A549 (cell line): Measurements from ENCODE around the gene KRTAP5-4. TPM values are rescaled to one million over a fixed set of nuclear protein-coding genes. Genes with fewer than 3 reads are reported as not detected.

Source experiments
- ATAC-seq, 2 experiments: fragments of 200-7000 bp in 1 of 2; fragments of >200 bp in 1 of 2; cut with Nextera tagmentation in 1 of 2; cut with Tn5 transposase in 1 of 2; 3 replicates each; pipeline versions ENCODE4 v1.8.0 to v1.9.1; 2018 to 2020; ENCODE audit warnings: mild to moderate bottlenecking in 1 of 2, moderate library complexity in 1 of 2
- CTCF ChIA-PET: fragments of 300-600 bp; sonication (Branson Sonifier 250); formaldehyde crosslinking; extraction: SDS; loops from one replicate; lab custom pipeline; 2021; ENCODE audit warnings: antibody characterized with exemption, inconsistent platforms; lab: Yijun Ruan, JAX
- POLR2A ChIA-PET: fragments of 350-600 bp; formaldehyde crosslinking; extraction: SDS; loops from one replicate; lab custom pipeline; 2021; ENCODE audit warnings: antibody characterized with exemption, inconsistent platforms; lab: Yijun Ruan, JAX
- DNase-seq, 2 experiments: peaks; one replicate each; pipeline versions ENCODE4 v3.0.0 to v3.0.0-alpha.2; 2011 to 2016; ENCODE audit warnings: low read depth in 1 of 2, low spot score in 1 of 2
- FAIRE-seq: peaks from 2 replicates; lab custom pipeline; 2011; peaks lifted over from hg19 to GRCh38; lab: Jason Lieb, UNC
- H3K27ac ChIP-seq, 2 experiments: fragments of >200 bp; sonication (Bioruptor Twin); formaldehyde crosslinking; 3 replicates each; pipeline ENCODE4 v1.5.1; 2016 to 2017
- H3K4me1 ChIP-seq: fragments of >200 bp; sonication (Bioruptor Twin); formaldehyde crosslinking; 3 replicates; pipeline ENCODE4 v1.6.1; 2016
- H3K4me2 ChIP-seq: fragments of >200 bp; sonication (Bioruptor Twin); formaldehyde crosslinking; 3 replicates; pipeline ENCODE4 v1.6.1; 2016
- H3K4me3 ChIP-seq: fragments of >200 bp; sonication (Bioruptor Twin); formaldehyde crosslinking; 3 replicates; pipeline ENCODE4 v1.5.1; 2016
- H3K9me3 ChIP-seq: fragments of >200 bp; sonication (Bioruptor Twin); formaldehyde crosslinking; 3 replicates; pipeline ENCODE4 v1.6.1; 2016
- CBX2 ChIP-seq: fragments of 200-600 bp; sonication (generic); IDR thresholded peaks from 2 replicates; pipeline ENCODE4 v1.6.1; 2016; ENCODE audit warnings: low read depth, mild to moderate bottlenecking, borderline replicate concordance
- CEBPB ChIP-seq, 2 experiments: fragments of >200 bp in 1 of 2; sonication (Bioruptor Twin) in 1 of 2; formaldehyde crosslinking in 1 of 2; IDR thresholded peaks; 2 replicates each; pipeline ENCODE4 v1.6.1; 2012 to 2016
- CHD4 ChIP-seq: fragments of 200-600 bp; sonication (generic); IDR thresholded peaks from 2 replicates; pipeline ENCODE4 v1.6.1; 2016; ENCODE audit warnings: antibody characterized with exemption, mild to moderate bottlenecking, borderline replicate concordance
- EHF ChIP-seq: fragments of 250-450 bp; sonication (Bioruptor Pico); IDR thresholded peaks from 2 replicates; pipeline ENCODE4 v1.5.0; 2020; ENCODE audit warnings: mild to moderate bottlenecking
- FOSL2 ChIP-seq, 2 experiments: fragments of 450-650 bp in 1 of 2; fragments of >200 bp in 1 of 2; sonication (Bioruptor Twin) in 1 of 2; formaldehyde crosslinking; IDR thresholded peaks; 2 replicates each; pipeline versions ENCODE4 v1.5.0 to v1.6.1; 2016 to 2020; ENCODE audit warnings: mild to moderate bottlenecking in 1 of 2, moderate library complexity in 1 of 2
- GATA3 ChIP-seq: IDR thresholded peaks from 2 replicates; pipeline ENCODE4 v1.6.1; 2012; ENCODE audit warnings: borderline replicate concordance
- HOXA7 ChIP-seq: fragments of 250-450 bp; sonication (Bioruptor Pico); IDR thresholded peaks from 2 replicates; pipeline ENCODE4 v1.5.0; 2020; ENCODE audit warnings: mild to moderate bottlenecking, moderate library complexity
- HOXB5 ChIP-seq: fragments of 250-450 bp; sonication (Bioruptor Pico); IDR thresholded peaks from 2 replicates; pipeline ENCODE4 v1.5.0; 2020; ENCODE audit warnings: mild to moderate bottlenecking, moderate library complexity
- JUN ChIP-seq, 2 experiments: fragments of >200 bp; sonication (Bioruptor Twin); formaldehyde crosslinking; IDR thresholded peaks; 2 replicates in 1 of 2; 3 replicates in 1 of 2; pipeline ENCODE4 v1.6.1; 2016 to 2017
- KDM1A ChIP-seq: fragments of 200-600 bp; sonication (generic); IDR thresholded peaks from 2 replicates; pipeline ENCODE4 v1.6.1; 2016; ENCODE audit warnings: low read depth, mild to moderate bottlenecking
- MAZ ChIP-seq: fragments of 150-350 bp; IDR thresholded peaks from 2 replicates; pipeline ENCODE4 v1.6.1; 2014; ENCODE audit warnings: antibody characterized with exemption, low read depth, low read length, borderline replicate concordance
- NFE2L2 ChIP-seq: fragments of 150-350 bp; conservative IDR thresholded peaks from 2 replicates; pipeline ENCODE4 v1.6.1; 2014; ENCODE audit warnings: low read length
- PHF8 ChIP-seq: fragments of 200-600 bp; sonication (generic); IDR thresholded peaks from 2 replicates; pipeline ENCODE4 v1.6.1; 2016; ENCODE audit warnings: low read depth, mild to moderate bottlenecking, antibody characterized with exemption, moderate library complexity, borderline replicate concordance
- POLR2AphosphoS2 ChIP-seq: conservative IDR thresholded peaks from 2 replicates; pipeline ENCODE4 v1.6.1; 2012; ENCODE audit warnings: low read length, improper control_type of control experiment, inconsistent platforms
- RAD21 ChIP-seq, 2 experiments: fragments of >200 bp in 1 of 2; sonication (Bioruptor Twin) in 1 of 2; formaldehyde crosslinking in 1 of 2; IDR thresholded peaks in 1 of 2; conservative IDR thresholded peaks in 1 of 2; 2 replicates in 1 of 2; 3 replicates in 1 of 2; pipeline ENCODE4 v1.6.1; 2012 to 2018; ENCODE audit warnings: inconsistent platforms in 1 of 2
- RARB ChIP-seq: fragments of 250-450 bp; sonication (Bioruptor Pico); IDR thresholded peaks from 2 replicates; pipeline ENCODE4 v1.8.0; 2021; ENCODE audit warnings: mild to moderate bottlenecking, moderate library complexity
- RCOR1 ChIP-seq: fragments of 150-350 bp; IDR thresholded peaks from 2 replicates; pipeline ENCODE4 v1.6.1; 2014; ENCODE audit warnings: antibody characterized with exemption, low read length, low read depth
- ZFP36 ChIP-seq: fragments of 450-650 bp; IDR thresholded peaks from 2 replicates; pipeline ENCODE4 v1.6.1; 2014; ENCODE audit warnings: borderline replicate concordance; ENCODE audit not compliant: partially characterized antibody
- WGBS: methylation state at CpG from one replicate; pipeline ENCODE4 v1.1.6; 2017; ENCODE audit errors: missing lambda C conversion rate; 5-methylcytosine and 5-hydroxymethylcytosine counted together
- polyA plus RNA-seq, 4 experiments: library from polyadenylated mRNA; depleted of rRNA in 3 of 4; stranded (reverse); fragments of >200 nt; fragmentation: RNase III in 1 of 4; extraction: RNeasy Plus Mini Kit Qiagen cat#74134 plus additional on column Dnase treatment in 1 of 4; gene quantifications; 2 replicates in 3 of 4; 3 replicates in 1 of 4; pipeline ENCODE4 v1.2.3, GENCODE V29; 2011 to 2017
- TF ChIP-seq, protein P1 (sequence below): fragments of >200 bp; sonication (Bioruptor Twin); formaldehyde crosslinking; IDR thresholded peaks from 3 replicates; pipeline ENCODE4 v1.5.1; 2016
- TF ChIP-seq, protein P2 (sequence below): IDR thresholded peaks from 2 replicates; pipeline ENCODE4 v1.6.1; 2012
- TF ChIP-seq, protein P3 (sequence below): fragments of 450-650 bp; IDR thresholded peaks from 2 replicates; pipeline ENCODE4 v1.6.1; 2014; ENCODE audit warnings: antibody characterized with exemption

The KRTAP5-4 gene
- polyA plus RNA-seq, 2 of the 4 experiments (the other 2 are of a cell fraction) = not detected

DNA sequence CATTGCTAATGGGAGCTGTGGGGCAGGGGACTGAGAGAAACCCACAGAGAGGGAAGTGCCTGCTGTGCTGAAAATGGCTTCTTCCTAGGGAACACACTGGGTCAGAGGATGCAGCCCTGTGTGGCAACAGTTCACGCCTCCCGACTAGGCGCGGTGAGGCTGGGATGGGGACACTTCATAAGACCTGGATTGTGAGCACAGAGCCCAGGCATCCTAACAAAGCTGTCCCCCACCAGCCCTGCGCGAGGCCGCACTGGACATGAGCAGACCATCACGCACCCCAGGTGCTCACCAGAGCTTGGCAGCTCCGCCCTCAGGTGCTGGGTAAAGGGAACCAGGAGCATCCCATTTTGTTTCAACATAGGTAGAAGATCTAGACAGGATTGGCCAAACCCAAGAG lies 1.8 kb upstream of the KRTAP5-4 start:
- TF ChIP-seq POLR2AphosphoS2 (no peak), ZFP36 (no peak), CBX2 (no peak), JUN (IDR thresholded peaks at IDR 0.05) (no peak), RARB (CRISPR knock-in tag) (no peak)
- CTCF ChIA-PET = interaction anchor here (1.1 to 1.7 kb wide), 5 partner anchors 49 to 378 kb away, joined by 4 to 8 read pairs (median 4); no protein-coding TSS in a partner anchor
- Histone ChIP-seq H3K4me2 (no peak overlapping the region), H3K4me1 (no peaks in the 10 kb centered on the region), H3K27ac (no peak overlapping the region), H3K4me3 (no peak overlapping the region), H3K9me3 (no peaks in the 10 kb centered on the region)
- FAIRE-seq = no peak
- WGBS = 89% methylated on average over 9 of the region's 9 CpGs
- no peak for DNase-seq
- POLR2A ChIA-PET = no interaction called here
- ATAC-seq = no peak

DNA sequence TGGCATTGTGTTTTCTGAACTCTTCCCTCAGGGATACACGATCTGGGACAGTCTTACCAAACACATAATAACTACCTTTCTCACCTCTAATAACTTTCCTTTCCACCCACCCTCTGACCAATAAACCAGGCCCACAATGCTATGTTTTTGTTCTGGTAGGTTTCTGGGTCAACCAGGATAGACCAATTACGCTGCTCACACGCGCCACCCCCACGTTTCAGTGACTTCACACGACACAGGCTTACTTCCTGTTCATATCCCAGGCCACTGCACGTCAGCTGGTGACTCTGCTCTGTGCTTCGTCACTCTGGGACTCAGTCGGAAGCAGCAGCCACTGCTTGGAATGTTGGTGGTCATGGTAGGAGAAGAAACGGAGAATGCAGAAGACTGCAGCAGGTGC lies 2.5 kb downstream of the KRTAP5-4 start:
- no peak for FAIRE-seq
- no peak for ATAC-seq
- Histone ChIP-seq H3K9me3 (no peaks in the 10 kb centered on the region), H3K4me3 (no peak overlapping the region), H3K4me1 (no peaks in the 10 kb centered on the region), H3K4me2 (no peak overlapping the region), H3K27ac (no peak overlapping the region)
- 54% methylated on average over 10 of the region's 10 CpGs for WGBS
- DNase-seq = no peak
- CTCF ChIA-PET = interaction anchor here (1.4 to 1.8 kb wide), 3 partner anchors 15 to 532 kb away, joined by 3 to 8 read pairs (median 6); no protein-coding TSS in a partner anchor
- POLR2A ChIA-PET = no interaction called here
- TF ChIP-seq, protein P1, sequence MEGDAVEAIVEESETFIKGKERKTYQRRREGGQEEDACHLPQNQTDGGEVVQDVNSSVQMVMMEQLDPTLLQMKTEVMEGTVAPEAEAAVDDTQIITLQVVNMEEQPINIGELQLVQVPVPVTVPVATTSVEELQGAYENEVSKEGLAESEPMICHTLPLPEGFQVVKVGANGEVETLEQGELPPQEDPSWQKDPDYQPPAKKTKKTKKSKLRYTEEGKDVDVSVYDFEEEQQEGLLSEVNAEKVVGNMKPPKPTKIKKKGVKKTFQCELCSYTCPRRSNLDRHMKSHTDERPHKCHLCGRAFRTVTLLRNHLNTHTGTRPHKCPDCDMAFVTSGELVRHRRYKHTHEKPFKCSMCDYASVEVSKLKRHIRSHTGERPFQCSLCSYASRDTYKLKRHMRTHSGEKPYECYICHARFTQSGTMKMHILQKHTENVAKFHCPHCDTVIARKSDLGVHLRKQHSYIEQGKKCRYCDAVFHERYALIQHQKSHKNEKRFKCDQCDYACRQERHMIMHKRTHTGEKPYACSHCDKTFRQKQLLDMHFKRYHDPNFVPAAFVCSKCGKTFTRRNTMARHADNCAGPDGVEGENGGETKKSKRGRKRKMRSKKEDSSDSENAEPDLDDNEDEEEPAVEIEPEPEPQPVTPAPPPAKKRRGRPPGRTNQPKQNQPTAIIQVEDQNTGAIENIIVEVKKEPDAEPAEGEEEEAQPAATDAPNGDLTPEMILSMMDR = no peak
- TF ChIP-seq ZFP36 = no peak
- no peak for TF ChIP-seq CHD4
- TF ChIP-seq FOSL2 (IDR thresholded peaks at IDR 0.05) = no peak
- TF ChIP-seq FOSL2 (CRISPR knock-in tag; IDR thresholded peaks at IDR 0.05) = no peak
- no peak for TF ChIP-seq PHF8
- TF ChIP-seq RAD21 (conservative IDR thresholded peaks at IDR 0.05 in 1 of 2, IDR thresholded peaks at IDR 0.05 in 1 of 2) = no peak
- TF ChIP-seq NFE2L2 = no peak
- TF ChIP-seq, protein P2, sequence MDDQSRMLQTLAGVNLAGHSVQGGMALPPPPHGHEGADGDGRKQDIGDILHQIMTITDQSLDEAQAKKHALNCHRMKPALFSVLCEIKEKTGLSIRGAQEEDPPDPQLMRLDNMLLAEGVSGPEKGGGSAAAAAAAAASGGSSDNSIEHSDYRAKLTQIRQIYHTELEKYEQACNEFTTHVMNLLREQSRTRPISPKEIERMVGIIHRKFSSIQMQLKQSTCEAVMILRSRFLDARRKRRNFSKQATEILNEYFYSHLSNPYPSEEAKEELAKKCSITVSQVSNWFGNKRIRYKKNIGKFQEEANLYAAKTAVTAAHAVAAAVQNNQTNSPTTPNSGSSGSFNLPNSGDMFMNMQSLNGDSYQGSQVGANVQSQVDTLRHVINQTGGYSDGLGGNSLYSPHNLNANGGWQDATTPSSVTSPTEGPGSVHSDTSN = no peak
- TF ChIP-seq, protein P3, sequence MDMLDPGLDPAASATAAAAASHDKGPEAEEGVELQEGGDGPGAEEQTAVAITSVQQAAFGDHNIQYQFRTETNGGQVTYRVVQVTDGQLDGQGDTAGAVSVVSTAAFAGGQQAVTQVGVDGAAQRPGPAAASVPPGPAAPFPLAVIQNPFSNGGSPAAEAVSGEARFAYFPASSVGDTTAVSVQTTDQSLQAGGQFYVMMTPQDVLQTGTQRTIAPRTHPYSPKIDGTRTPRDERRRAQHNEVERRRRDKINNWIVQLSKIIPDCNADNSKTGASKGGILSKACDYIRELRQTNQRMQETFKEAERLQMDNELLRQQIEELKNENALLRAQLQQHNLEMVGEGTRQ = no peak
- no peak for TF ChIP-seq GATA3
- no peak for TF ChIP-seq HOXA7 (CRISPR knock-in tag)
- no peak for TF ChIP-seq KDM1A
- no peak for TF ChIP-seq CEBPB (IDR thresholded peaks at IDR 0.05)
- TF ChIP-seq MAZ = no peak
- no peak for TF ChIP-seq JUN (IDR thresholded peaks at IDR 0.05)
- no peak for TF ChIP-seq HOXB5 (CRISPR knock-in tag)
- TF ChIP-seq RCOR1 = no peak
- TF ChIP-seq, all 56 proteins: peak for 0

DNA sequence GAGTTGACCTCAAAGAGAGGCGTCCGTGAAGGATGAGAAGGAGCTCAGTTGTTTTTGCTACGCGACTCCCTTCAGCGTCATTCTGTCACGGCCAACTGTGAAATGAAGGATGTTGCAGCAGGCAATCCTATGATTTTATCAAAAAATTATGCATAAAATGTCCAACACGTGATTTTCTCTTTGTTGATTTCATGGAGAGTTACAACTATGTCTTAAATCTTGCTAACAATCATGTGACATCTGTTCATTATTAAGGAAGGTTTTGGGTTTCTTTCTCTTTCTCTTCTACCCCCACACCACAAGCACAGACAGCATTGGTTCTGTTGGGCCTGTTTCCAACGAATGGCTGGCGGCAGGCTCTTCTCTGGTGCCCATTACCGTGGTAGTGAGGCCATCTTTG lies 3.7 kb downstream of the KRTAP5-4 start:
- Histone ChIP-seq H3K4me1 (no peaks in the 10 kb centered on the region), H3K4me2 (no peak overlapping the region), H3K4me3 (no peak overlapping the region), H3K9me3 (no peaks in the 10 kb centered on the region), H3K27ac (no peak overlapping the region)
- POLR2A ChIA-PET = no interaction called here
- DNase-seq = no peak
- 57% methylated on average over 10 of the region's 10 CpGs for WGBS
- FAIRE-seq = no peak
- CTCF ChIA-PET = interaction anchor here (1.0 to 3.4 kb wide), 8 partner anchors 10 to 76 kb away, joined by 3 to 18 read pairs (median 5); partner anchors contain the start of gene KRTAP5-5
- TF ChIP-seq EHF (CRISPR knock-in tag) (no peak), RARB (CRISPR knock-in tag) (no peak)
- ATAC-seq = no peak
